GM19452 (cell line): Measurements from ENCODE around the gene KCNG1.
"Not testable (repeated sequence)": the region's sequence is repeated elsewhere in the genome, so short reads cannot be mapped to it uniquely, and the experiment has no call there.

ENCODE experiments used
- ATAC-seq: cut with Tn5 transposase; IDR thresholded peaks from one replicate; pipeline ENCODE4 v1.9.1; 2021; ENCODE audit not compliant: unreplicated experiment

Gene KCNG1

GRCh38 chr20:51022803-51023616 is at the start of gene KCNG1:
TSS of gene KCNG1 (minus strand) at chr20:51023107. CDS start at chr20:51010338, 12,769 bp downstream.
- ATAC-seq: no peak

- ATAC-seq: no peak
Observed at GRCh38 chr20:51070621-51071020, 47.7 kb upstream of the KCNG1 start.

DNA sequence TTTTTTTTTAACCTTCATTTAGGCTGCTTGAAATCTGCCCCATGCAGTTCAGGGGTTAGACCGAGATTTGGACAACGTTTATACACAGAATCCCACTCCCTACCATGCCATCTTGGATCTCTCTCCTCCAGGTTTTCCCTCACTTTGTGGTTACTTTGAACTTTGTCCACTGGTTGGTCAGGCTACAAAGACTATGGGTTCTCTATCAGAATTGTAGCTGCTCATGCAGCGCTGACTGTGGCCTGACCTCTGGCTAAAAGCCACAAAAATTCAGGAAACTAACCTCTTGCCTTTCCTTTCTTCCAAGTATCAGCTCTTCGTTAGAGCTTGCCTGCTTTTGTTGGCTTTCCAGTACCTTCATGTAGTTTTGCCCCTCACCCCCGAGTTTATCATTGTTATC is 44.9 kb upstream of the KCNG1 start:
- ATAC-seq: no peak

GRCh38 chr20:51065615-51066014 is 42.7 kb upstream of the KCNG1 start:
- no peak for ATAC-seq

- no peak for ATAC-seq
Observed at GRCh38 chr20:51064137-51064536, 41.2 kb upstream of the KCNG1 start.

DNA sequence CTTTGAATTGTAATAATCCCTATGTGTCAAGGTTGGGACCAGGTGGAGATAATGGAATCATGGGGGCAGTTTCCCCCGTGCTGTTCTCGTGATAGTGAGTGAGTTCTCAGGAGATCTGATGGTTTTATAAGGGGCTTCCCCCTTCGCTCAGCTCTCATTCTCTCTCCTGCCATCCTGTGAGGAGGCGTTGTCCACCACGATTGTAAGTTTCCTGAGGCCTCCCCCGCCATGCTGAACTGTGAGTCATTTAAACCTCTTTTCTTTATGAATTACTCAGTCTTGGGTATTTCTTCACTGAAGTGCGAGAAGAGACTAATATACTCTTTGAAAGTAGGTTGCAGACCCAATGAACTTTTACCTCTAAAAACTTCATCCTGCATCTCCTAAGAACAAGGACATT is 39.2 kb upstream of the KCNG1 start:
- ATAC-seq: no peak

- no peak for ATAC-seq
Observed at GRCh38 chr20:51061418-51062045, 38.6 kb upstream of the KCNG1 start.

DNA sequence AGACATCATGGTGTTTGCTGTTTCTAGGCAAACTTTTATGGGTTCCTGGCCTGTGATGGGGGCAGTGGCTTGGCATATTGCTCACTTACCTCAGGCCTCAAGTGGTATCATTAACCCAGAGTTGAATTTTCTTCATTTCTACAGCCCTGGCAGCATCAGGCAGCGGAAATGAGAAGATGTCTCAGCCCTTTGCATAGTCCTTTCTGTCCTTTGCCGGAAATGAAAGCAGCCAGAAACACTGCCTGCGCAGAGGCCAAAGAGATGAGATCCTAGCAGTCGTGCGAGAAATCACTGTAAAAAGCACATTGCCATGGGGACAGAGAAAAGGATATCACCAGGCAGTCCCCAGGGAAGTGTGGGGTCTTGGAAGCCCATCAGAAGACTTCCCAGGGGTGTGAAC is 37.4 kb upstream of the KCNG1 start:
- ATAC-seq: no peak

- no peak for ATAC-seq
Observed at GRCh38 chr20:51059862-51060261, 37.0 kb upstream of the KCNG1 start.

GRCh38 chr20:51058017-51058416 is 35.1 kb upstream of the KCNG1 start:
- ATAC-seq: no peak

- no peak for ATAC-seq
Observed at GRCh38 chr20:51054233-51054632, 31.3 kb upstream of the KCNG1 start.

DNA sequence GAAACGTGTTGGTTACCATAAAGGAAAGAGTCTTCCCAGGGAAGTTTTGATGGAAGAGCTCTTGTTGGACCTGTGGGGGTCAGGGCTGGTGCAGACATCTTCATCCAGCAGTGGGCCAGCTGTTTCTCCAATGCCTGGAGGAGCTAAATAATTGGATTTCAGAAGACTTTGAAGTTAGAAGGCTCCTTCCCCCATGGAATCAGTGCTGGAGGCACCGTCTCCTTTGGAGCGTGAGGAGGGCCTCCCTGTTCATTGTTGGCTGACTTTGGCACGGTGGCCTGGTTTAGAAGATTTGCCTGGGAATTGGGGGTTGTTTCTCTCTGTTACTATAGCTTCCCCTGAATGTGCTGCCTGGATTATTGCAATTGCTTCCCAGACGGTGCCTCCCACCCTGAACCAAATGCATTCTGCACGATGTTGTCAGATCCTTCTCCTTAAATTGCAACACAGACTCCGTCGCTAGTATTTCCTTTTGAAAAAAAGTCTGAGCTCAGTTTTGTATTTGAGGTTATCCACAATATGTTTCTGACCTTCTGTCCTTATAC is 27.7 kb upstream of the KCNG1 start:
- ATAC-seq: no peak

GRCh38 chr20:51046021-51046985 is 23.4 kb upstream of the KCNG1 start:
- no peak for ATAC-seq

DNA sequence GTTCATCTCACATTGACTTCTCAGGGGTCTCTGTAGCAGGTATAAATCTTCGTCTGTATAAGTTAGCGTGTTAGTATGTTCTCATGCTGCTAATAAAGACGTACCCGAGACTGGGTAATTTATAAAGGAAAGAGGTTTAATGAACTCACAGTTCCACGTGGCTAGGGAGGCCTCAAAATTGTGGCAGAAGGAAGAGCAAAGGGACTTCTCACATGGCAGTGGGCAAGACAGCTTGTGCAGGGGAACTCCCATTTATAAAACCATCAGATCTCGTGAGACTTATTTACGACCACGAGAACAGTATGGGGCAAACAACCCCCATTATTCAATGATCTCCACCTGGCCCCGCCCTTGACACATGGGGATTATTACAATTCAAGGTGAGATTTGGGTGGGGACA is 22.6 kb upstream of the KCNG1 start:
- ATAC-seq: not testable (repeated sequence)

GRCh38 chr20:51044796-51045195 is 21.9 kb upstream of the KCNG1 start:
- no peak for ATAC-seq

DNA sequence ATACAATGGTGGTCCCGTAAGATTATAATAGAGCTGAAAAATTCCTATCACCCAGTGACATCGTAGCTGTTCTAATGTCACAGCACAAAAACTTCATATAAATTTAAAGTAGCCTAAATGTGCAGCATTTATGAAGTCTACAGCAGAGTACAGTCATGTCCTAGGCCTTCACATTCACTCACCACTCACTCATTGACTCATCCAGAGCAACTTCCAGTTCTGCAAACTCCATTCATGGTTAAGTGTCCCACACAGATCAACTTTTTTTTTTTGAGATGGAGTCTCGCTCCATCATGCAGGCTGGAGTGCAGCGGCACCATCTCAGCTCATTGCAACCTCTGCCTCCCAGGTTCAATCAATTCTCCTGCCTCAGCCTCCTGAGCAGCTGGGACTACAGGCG is 20.9 kb upstream of the KCNG1 start:
- ATAC-seq: no peak

- ATAC-seq: no peak
Observed at GRCh38 chr20:51042657-51043247, 19.8 kb upstream of the KCNG1 start.

DNA sequence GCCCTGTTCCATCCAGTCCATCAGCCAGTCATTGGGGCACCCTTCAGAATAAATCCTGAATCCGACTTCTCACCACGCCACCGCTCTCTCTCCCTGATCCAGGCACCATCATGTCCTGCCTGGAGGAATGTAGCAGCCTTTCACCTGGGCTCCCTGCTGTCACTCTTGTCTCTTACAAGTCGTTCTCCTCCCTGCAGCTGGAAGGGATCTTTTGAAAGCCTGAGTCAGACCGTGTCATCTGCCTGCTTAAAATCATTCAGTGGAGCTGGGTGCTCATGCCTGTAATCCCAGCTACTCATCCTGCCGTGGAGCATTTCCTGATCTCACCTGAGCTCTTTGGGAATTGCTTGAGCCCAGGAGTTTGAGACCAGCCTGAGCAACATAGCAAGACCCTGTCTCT is 19.2 kb upstream of the KCNG1 start:
- no peak for ATAC-seq

- ATAC-seq: no peak
Observed at GRCh38 chr20:51037532-51038115, 14.7 kb upstream of the KCNG1 start.

- ATAC-seq: no peak
Observed at GRCh38 chr20:51036827-51037531, 14.1 kb upstream of the KCNG1 start.
